Stimulated activated CD4-positive, alpha-beta T cell treated with anti-CD3 and anti-CD28 coated beads, Interleukin-4, amount 100 ng/mL, for 24 hours (primary cell): ENCODE measurements around the gene KLHL30.

Experiments used
- DNase-seq: peaks from one replicate; pipeline ENCODE4 v3.0.0-alpha.2; 2020

KLHL30 gene

DNA sequence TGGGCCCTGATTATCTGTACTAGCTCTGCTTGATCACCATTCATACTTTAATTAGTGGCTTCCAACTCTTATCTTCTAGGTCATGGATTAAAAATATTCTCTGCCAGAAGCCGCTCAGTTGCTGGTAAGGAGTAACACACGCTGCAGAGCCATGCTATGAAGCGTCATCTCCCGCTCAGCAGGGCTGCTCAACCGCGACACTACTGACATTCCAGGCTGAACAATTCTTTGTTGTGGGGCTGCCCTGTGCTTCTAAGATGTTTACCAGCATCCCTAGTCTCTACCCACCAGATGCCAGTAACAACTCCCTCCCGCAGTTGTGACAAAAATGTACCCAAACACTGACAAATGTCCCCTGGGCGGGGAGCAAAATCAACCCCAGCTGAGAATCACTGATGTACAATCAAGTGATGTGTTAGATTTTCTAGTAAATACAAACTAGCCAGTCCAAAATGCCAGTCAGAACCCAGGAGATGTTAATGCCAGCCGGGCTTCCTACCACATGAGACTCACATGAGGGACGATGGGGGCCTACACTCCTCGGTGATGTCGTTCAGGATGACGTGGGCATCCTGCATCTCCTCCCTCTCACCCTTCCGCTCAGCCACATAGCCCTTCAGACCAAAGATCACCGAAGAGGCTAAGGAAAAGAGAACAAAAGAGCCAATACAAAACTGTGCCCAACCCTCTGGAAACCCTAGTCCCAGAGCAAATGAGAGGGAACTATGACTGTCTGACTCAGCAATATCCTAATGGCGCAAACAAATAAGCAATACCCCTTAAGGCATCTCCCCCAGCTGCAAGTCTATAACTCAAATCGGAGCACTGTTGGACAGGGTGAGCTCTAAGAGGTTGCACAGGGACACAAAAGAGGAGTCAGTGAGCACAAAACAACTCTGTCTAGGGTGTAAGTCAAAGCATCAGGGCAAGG, 49.4 kb downstream of the KLHL30 start:
- no peak for DNase-seq

GRCh38 chr2:238190445-238190844, 52.0 kb downstream of the KLHL30 start:
- no peak for DNase-seq
